Caco-2 (cell line): ENCODE results near the gene AJAP1. TPM values are rescaled to one million over a fixed set of nuclear protein-coding genes. Genes with fewer than 3 reads are reported as not detected.

ENCODE experiments used
- BruUV-seq: library from RNA; stranded (reverse); fragments of 400-500 nt; replicated peaks from 2 replicates; lab custom pipeline; 2021; lab: Mats Ljungman, UMichigan
- CTCF ChIA-PET: fragments of 300-600 bp; sonication (Branson Sonifier 250); formaldehyde crosslinking; loops from one replicate; lab custom pipeline; 2022; ENCODE audit warnings: antibody characterized with exemption; lab: Charles Lee
- POLR2A ChIA-PET: fragments of 300-600 bp; sonication (Branson Sonifier 250); formaldehyde crosslinking; loops from one replicate; lab custom pipeline; 2022; ENCODE audit warnings: antibody characterized with exemption; lab: Charles Lee
- DNase-seq, 2 experiments: peaks; one replicate each; pipeline versions ENCODE4 v3.0.0 to v3.0.0-alpha.2; 2020 to 2022
- H3K27me3 ChIP-seq: replicated peaks from 2 replicates; pipeline ENCODE4 v1.6.0; 2011; ENCODE audit warnings: low read length; ENCODE audit not compliant: control insufficient read depth, insufficient read depth
- H3K36me3 ChIP-seq: 2 replicates; pipeline ENCODE4 v1.5.1; 2011; ENCODE audit warnings: low read length; ENCODE audit not compliant: control insufficient read depth, insufficient read depth
- H3K4me1 ChIP-seq: fragments of 250-450 bp; sonication (Bioruptor Pico); 2 replicates; pipeline ENCODE4 v1.5.1; 2020; ENCODE audit warnings: mild to moderate bottlenecking
- H3K4me3 ChIP-seq: 2 replicates; pipeline ENCODE4 v1.5.1; 2011; ENCODE audit warnings: low read depth, mild to moderate bottlenecking, control low read depth, low read length
- H3K9me3 ChIP-seq: fragments of 250-450 bp; sonication (Bioruptor Pico); 2 replicates; pipeline ENCODE4 v1.5.1; 2020; ENCODE audit warnings: mild to moderate bottlenecking, moderate library complexity
- H3K27ac Mint-ChIP-seq: one replicate; pipeline ENCODE4 v1.8.0; 2022; ENCODE audit warnings: mixed read lengths; ENCODE audit not compliant: unreplicated experiment
- H3K27me3 Mint-ChIP-seq: one replicate; pipeline ENCODE4 v1.8.0; 2022; ENCODE audit warnings: mixed read lengths; ENCODE audit not compliant: insufficient read depth, unreplicated experiment
- H3K36me3 Mint-ChIP-seq: one replicate; pipeline ENCODE4 v1.8.0; 2022; ENCODE audit warnings: mild to moderate bottlenecking, mixed read lengths; ENCODE audit not compliant: insufficient read depth, unreplicated experiment
- H3K4me1 Mint-ChIP-seq: one replicate; pipeline ENCODE4 v1.8.0; 2022; ENCODE audit warnings: low read depth, mixed read lengths; ENCODE audit not compliant: unreplicated experiment
- H3K4me3 Mint-ChIP-seq: one replicate; pipeline ENCODE4 v1.8.0; 2022; ENCODE audit warnings: mild to moderate bottlenecking, moderate library complexity, mixed read lengths; ENCODE audit not compliant: unreplicated experiment
- H3K9me3 Mint-ChIP-seq: one replicate; pipeline ENCODE4 v1.8.0; 2022; ENCODE audit warnings: mixed read lengths; ENCODE audit not compliant: unreplicated experiment
- intact Hi-C: fragments of 100-400 bp; cut with micrococcal nuclease; formaldehyde crosslinking; loops from one replicate; pipeline ENCODE4 v1.10.0; 2022; ENCODE audit not compliant: unreplicated experiment
- total RNA-seq: library from RNA; stranded (reverse); gene quantifications from 2 replicates; pipeline ENCODE4 v1.2.3, GENCODE V29; 2022
- TF ChIP-seq, protein P1 (sequence below), 2 experiments: fragments of 200-600 bp in 1 of 2; IDR thresholded peaks; 1 replicate in 1 of 2; 2 replicates in 1 of 2; pipeline versions ENCODE4 v1.5.1 to v1.8.0; 2011 to 2022; ENCODE audit warnings: antibody characterized with exemption in 1 of 2, control low read depth in 1 of 2, inconsistent platforms in 1 of 2, low read depth in 1 of 2, low read length in 1 of 2, mild to moderate bottlenecking in 1 of 2, moderate library complexity in 1 of 2; ENCODE audit not compliant: insufficient read depth in 1 of 2, severe bottlenecking in 1 of 2, unreplicated experiment in 1 of 2

The AJAP1 gene
- total RNA-seq, 1 experiment from 2014 or later = not detected

DNA sequence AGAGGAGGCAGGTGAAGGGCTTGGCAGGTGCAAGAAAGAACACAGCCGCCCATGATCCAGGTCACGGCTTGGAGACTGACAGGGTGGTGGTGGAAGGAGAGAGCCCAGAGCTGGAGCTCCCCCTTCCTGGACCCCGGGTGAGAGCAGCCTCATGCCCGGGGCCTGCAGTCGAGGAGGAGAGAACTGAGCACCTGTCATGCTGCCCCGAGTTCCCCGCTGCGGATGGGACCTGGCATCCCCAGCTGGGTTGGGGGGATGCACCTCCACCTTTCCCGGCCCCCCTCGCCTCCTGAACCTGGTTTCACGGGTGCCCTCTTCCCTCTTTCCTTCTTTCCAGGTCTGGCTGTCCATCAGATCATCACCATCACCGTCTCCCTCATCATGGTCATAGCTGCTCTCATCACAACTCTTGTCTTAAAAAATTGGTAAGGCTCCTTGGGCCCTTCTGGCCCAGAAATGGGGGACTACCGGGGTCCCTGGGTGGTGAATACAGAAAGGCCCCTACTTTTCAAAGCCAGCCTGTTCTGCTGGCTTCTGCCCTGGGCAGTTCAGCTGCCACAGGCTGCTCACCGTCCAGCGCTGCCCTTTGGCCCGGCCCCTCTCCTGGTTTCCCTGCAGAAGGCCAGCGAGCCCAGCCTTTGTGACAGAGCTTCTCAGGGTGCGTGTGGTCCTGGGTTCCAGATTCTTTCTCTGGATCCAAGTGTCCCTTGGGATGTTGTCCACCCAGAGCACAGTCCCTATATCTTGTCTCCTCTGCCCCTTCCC, 115.3 kb downstream of the AJAP1 start:
- Histone ChIP-seq H3K4me1 (no peaks in the 10 kb centered on the region), H3K36me3 (no peaks in the 10 kb centered on the region), H3K4me3 (no peak overlapping the region), H3K9me3 (no peaks in the 10 kb centered on the region), H3K27me3 (no peaks in the 10 kb centered on the region)
- no peak for DNase-seq
- TF ChIP-seq, protein P1, sequence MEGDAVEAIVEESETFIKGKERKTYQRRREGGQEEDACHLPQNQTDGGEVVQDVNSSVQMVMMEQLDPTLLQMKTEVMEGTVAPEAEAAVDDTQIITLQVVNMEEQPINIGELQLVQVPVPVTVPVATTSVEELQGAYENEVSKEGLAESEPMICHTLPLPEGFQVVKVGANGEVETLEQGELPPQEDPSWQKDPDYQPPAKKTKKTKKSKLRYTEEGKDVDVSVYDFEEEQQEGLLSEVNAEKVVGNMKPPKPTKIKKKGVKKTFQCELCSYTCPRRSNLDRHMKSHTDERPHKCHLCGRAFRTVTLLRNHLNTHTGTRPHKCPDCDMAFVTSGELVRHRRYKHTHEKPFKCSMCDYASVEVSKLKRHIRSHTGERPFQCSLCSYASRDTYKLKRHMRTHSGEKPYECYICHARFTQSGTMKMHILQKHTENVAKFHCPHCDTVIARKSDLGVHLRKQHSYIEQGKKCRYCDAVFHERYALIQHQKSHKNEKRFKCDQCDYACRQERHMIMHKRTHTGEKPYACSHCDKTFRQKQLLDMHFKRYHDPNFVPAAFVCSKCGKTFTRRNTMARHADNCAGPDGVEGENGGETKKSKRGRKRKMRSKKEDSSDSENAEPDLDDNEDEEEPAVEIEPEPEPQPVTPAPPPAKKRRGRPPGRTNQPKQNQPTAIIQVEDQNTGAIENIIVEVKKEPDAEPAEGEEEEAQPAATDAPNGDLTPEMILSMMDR (IDR thresholded peaks at IDR 0.05; ENCODE audit: insufficient read depth in 1 of 2, low read depth in 1 of 2, low read length in 1 of 2, severe bottlenecking in 1 of 2, unreplicated experiment in 1 of 2) = no peak
- H3K4me3 Mint-ChIP-seq = no peak overlapping the region
- no peaks in the 10 kb centered on the region for H3K4me1 Mint-ChIP-seq
- H3K9me3 Mint-ChIP-seq = no peaks in the 10 kb centered on the region
- no peaks in the 10 kb centered on the region for H3K36me3 Mint-ChIP-seq
- CTCF ChIA-PET = interaction anchor here (1.3 kb wide), 1 partner anchor 113 kb away, joined by 3 read pairs; no protein-coding TSS in a partner anchor
- no peak overlapping the region for H3K27ac Mint-ChIP-seq
- intact Hi-C loops = no loop called here
- BruUV-seq = no TSS peak
- POLR2A ChIA-PET = no interaction called here
- peaks cover 12% of the 10 kb centered on the region for H3K27me3 Mint-ChIP-seq

DNA sequence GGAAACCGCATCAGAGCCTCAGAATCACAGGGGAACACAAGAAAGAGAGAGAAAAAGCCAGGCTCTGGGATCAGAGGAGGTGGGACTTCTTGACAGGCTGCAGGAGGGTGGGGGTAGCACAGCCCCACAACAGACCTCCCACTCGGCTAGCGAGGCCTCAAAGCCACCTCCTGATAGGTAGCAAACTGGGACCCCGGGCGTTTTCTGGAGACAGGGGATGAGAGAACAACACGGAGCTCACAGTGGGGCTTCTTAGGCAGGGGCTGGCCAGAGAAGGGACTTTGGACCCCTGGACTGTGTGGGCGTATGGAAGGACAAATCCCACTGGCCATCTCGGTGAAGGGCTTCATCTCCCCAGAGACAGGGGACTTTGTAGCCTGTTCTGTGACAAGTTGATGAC, 116.3 kb downstream of the AJAP1 start:
- TF ChIP-seq, protein P1 (IDR thresholded peaks at IDR 0.05; ENCODE audit: insufficient read depth in 1 of 2, low read depth in 1 of 2, low read length in 1 of 2, severe bottlenecking in 1 of 2, unreplicated experiment in 1 of 2) = no peak
- no peak overlapping the region for H3K27ac Mint-ChIP-seq
- ChIA-PET CTCF (no interaction called here), POLR2A (no interaction called here)
- H3K27me3 Mint-ChIP-seq = peaks cover 9% of the 10 kb centered on the region
- Histone ChIP-seq H3K36me3 (no peaks in the 10 kb centered on the region), H3K9me3 (no peaks in the 10 kb centered on the region), H3K27me3 (no peaks in the 10 kb centered on the region), H3K4me1 (no peaks in the 10 kb centered on the region), H3K4me3 (no peak overlapping the region)
- H3K4me3 Mint-ChIP-seq = no peak overlapping the region
- no peaks in the 10 kb centered on the region for H3K9me3 Mint-ChIP-seq
- no peaks in the 10 kb centered on the region for H3K36me3 Mint-ChIP-seq
- BruUV-seq = no TSS peak
- DNase-seq = no peak
- H3K4me1 Mint-ChIP-seq = no peaks in the 10 kb centered on the region
- intact Hi-C loops = no loop called here

DNA sequence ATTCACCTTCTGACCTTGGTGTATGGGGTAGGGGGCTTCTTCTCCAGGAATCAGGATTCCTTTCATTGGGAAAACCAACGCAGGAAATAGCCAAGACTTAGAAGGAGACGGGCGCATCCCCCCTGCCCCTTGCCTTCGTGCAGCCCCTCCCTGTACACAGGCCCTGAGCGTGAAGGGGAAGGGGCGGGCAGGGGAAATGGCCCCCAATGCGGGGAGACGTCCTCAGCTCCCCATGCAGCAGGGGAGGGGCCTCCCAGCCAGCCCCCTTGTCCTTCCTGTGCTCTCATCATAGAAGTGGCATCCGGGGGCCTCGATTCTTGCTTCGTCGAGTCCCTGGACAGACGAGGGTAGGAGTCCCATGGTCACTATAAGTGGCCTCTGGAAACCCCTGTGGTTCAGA, 116.9 kb downstream of the AJAP1 start:
- no peak for DNase-seq
- Histone ChIP-seq H3K9me3 (no peaks in the 10 kb centered on the region), H3K36me3 (no peaks in the 10 kb centered on the region), H3K27me3 (no peaks in the 10 kb centered on the region), H3K4me3 (no peak overlapping the region), H3K4me1 (no peaks in the 10 kb centered on the region)
- CTCF ChIA-PET = no interaction called here
- Mint-ChIP-seq H3K4me1 (no peaks in the 10 kb centered on the region), H3K36me3 (no peaks in the 10 kb centered on the region), H3K9me3 (no peaks in the 10 kb centered on the region), H3K4me3 (no peak overlapping the region), H3K27ac (no peak overlapping the region), H3K27me3 (peaks cover 9% of the 10 kb centered on the region)
- intact Hi-C loops = no loop called here
- BruUV-seq = no TSS peak
- TF ChIP-seq, protein P1 (IDR thresholded peaks at IDR 0.05; ENCODE audit: insufficient read depth in 1 of 2, low read depth in 1 of 2, low read length in 1 of 2, severe bottlenecking in 1 of 2, unreplicated experiment in 1 of 2) = no peak
- POLR2A ChIA-PET = no interaction called here
